Endodermal cell (in vitro differentiated cells): ENCODE results near the gene MUC3A. TPM values are rescaled to one million over a fixed set of nuclear protein-coding genes. Genes with fewer than 3 reads are reported as not detected.
A peak's percentile ranks its signal among the peaks of the same experiment; 100 is the strongest.

Experiments used
- DNase-seq: peaks from one replicate; pipeline ENCODE4 v3.0.0-alpha.2; 2017
- H3K27ac ChIP-seq: 2 replicates; pipeline ENCODE4 v1.5.1; 2013; ENCODE audit warnings: mild to moderate bottlenecking, low read depth, low read length, moderate library complexity
- H3K27me3 ChIP-seq: 2 replicates; pipeline ENCODE4 v1.6.1; 2013; ENCODE audit warnings: mild to moderate bottlenecking, low read length, moderate library complexity; ENCODE audit not compliant: insufficient read depth, control insufficient read depth, poor library complexity, severe bottlenecking
- H3K36me3 ChIP-seq: 2 replicates; pipeline ENCODE4 v1.7.0; 2013; ENCODE audit warnings: mild to moderate bottlenecking, low read length, moderate library complexity; ENCODE audit not compliant: control insufficient read depth, insufficient read depth
- H3K4me1 ChIP-seq: one replicate; pipeline ENCODE4 v1.7.0; 2013; ENCODE audit warnings: low read length; ENCODE audit not compliant: control insufficient read depth, insufficient read depth
- H3K4me3 ChIP-seq: 2 replicates; pipeline ENCODE4 v1.5.1; 2013; ENCODE audit warnings: mild to moderate bottlenecking, low read length, moderate library complexity
- H3K9ac ChIP-seq: 2 replicates; pipeline ENCODE4 v1.6.1; 2013; ENCODE audit warnings: mild to moderate bottlenecking, low read length, moderate library complexity; ENCODE audit not compliant: poor library complexity, severe bottlenecking; ENCODE audit errors: extremely low read depth
- H3K9me3 ChIP-seq: 2 replicates; pipeline ENCODE4 v1.6.1; 2013; ENCODE audit warnings: mild to moderate bottlenecking, low read length, moderate library complexity; ENCODE audit not compliant: control insufficient read depth
- H3K27ac Mint-ChIP-seq: 2 replicates; pipeline ENCODE4 v1.8.0; 2020; ENCODE audit warnings: mixed read lengths
- H3K27me3 Mint-ChIP-seq: 2 replicates; pipeline ENCODE4 v1.8.0; 2021; ENCODE audit warnings: mild to moderate bottlenecking, mixed read lengths; ENCODE audit not compliant: insufficient read depth
- H3K36me3 Mint-ChIP-seq: 2 replicates; pipeline ENCODE4 v1.8.0; 2020; ENCODE audit warnings: low read depth, mixed read lengths
- H3K4me1 Mint-ChIP-seq: 2 replicates; pipeline ENCODE4 v1.8.0; 2020; ENCODE audit warnings: mixed read lengths
- H3K4me3 Mint-ChIP-seq: 2 replicates; pipeline ENCODE4 v1.8.0; 2020; ENCODE audit warnings: mild to moderate bottlenecking, moderate library complexity, mixed read lengths
- H3K9me3 Mint-ChIP-seq: 2 replicates; pipeline ENCODE4 v1.8.0; 2020; ENCODE audit warnings: mild to moderate bottlenecking, mixed read lengths
- WGBS, 2 experiments: methylation state at CpG; one replicate each; pipeline versions ENCODE4 v1.1.5 to v1.1.7; 2013; ENCODE audit warnings: missing lambda C conversion rate in 2 of 2, mixed read lengths in 1 of 2; ENCODE audit not compliant: insufficient coverage in 1 of 2, insufficient read length in 1 of 2; 5-methylcytosine and 5-hydroxymethylcytosine counted together
- total RNA-seq, 2 donors: library from RNA; stranded (reverse); fragmentation: NEBNext Ultra II Directional in 1 of 2; extraction: Animal tissue kit (Norgen Biotek cat#: 25700) in 1 of 2; gene quantifications; 2 replicates in 1 of 2; 3 replicates in 1 of 2; pipeline ENCODE4 v1.2.1, GENCODE V29; 2021
- TF ChIP-seq, protein P1 (sequence below): fragments of 200-600 bp; sonication (generic); conservative IDR thresholded peaks from 2 replicates; pipeline ENCODE4 v1.5.0; 2021; ENCODE audit warnings: antibody characterized with exemption, mild to moderate bottlenecking

MUC3A gene
- total RNA-seq, 2 donors from 2014 or later, result 7.7 to 24.1 TPM

DNA sequence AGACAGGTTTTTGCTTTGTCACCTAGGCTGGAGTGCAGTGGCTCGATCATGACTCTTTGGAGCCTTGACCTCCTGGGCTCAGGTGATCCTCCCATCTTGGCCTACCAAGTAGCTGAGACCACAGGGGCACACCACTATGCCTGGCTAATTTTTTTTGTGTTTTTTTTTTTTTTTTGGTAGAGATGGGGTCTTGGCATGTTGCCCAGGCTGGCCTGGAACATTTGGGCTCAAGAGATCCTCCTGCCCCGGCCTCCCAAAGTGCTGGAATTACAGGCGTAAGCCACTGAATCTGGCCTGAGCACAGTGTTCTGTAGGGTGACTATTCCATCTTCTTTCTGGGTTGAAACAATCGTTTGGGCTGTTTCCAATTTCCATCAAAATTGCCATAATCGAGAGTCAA lies 1.5 kb upstream of the MUC3A start:
- H3K4me1 Mint-ChIP-seq, result peaks cover 6% of the 10 kb centered on the region
- no peak overlapping the region for H3K27ac Mint-ChIP-seq
- DNase-seq, result no peak
- peaks cover 6% of the 10 kb centered on the region for H3K36me3 Mint-ChIP-seq
- H3K4me3 Mint-ChIP-seq, result no peak overlapping the region
- H3K27me3 Mint-ChIP-seq, result no peaks in the 10 kb centered on the region
- TF ChIP-seq, protein P1, sequence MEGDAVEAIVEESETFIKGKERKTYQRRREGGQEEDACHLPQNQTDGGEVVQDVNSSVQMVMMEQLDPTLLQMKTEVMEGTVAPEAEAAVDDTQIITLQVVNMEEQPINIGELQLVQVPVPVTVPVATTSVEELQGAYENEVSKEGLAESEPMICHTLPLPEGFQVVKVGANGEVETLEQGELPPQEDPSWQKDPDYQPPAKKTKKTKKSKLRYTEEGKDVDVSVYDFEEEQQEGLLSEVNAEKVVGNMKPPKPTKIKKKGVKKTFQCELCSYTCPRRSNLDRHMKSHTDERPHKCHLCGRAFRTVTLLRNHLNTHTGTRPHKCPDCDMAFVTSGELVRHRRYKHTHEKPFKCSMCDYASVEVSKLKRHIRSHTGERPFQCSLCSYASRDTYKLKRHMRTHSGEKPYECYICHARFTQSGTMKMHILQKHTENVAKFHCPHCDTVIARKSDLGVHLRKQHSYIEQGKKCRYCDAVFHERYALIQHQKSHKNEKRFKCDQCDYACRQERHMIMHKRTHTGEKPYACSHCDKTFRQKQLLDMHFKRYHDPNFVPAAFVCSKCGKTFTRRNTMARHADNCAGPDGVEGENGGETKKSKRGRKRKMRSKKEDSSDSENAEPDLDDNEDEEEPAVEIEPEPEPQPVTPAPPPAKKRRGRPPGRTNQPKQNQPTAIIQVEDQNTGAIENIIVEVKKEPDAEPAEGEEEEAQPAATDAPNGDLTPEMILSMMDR, result no peak
- WGBS, 2 experiments, result 89 to 92% methylated on average over 5 of the region's 5 CpGs
- Histone ChIP-seq H3K27ac (no peak overlapping the region), H3K36me3 (no peaks in the 10 kb centered on the region), H3K9ac (no peak overlapping the region), H3K9me3 (peaks cover 10% of the 10 kb centered on the region), H3K27me3 (no peaks in the 10 kb centered on the region), H3K4me1 (no peaks in the 10 kb centered on the region), H3K4me3 (no peak overlapping the region)
- peaks cover 14% of the 10 kb centered on the region for H3K9me3 Mint-ChIP-seq

DNA sequence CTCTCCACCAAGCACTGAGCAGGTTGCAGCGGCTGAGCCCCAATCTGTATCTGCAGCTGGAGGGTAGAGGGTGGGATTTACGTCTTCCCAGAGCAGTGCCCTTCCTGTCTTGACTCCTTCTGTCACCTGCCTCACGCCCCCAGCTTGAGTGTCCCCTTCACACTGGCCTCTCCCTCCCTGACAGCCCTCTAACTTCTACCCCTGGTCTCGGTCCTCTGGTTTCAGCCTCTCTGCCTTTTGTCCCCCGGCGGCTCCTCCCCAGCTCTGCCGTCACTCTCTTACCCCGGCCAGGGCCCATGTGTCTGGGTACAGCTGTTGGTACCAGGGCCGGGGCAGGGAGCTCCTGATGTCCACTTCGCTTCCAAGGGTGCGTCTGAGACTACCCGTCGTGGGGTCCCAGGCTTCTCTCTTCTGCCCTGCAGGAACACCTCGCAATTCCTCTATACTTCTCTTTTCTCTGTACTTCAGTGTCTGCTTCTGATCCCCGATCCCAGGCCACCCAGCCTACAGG lies 654 bp downstream of the MUC3A start:
- Mint-ChIP-seq H3K4me1 (peaks cover 6% of the 10 kb centered on the region), H3K36me3 (no peaks in the 10 kb centered on the region), H3K27me3 (no peaks in the 10 kb centered on the region), H3K9me3 (peaks cover under 1% of the 10 kb centered on the region), H3K27ac (no peak overlapping the region), H3K4me3 (no peak overlapping the region)
- Histone ChIP-seq H3K4me1 (no peaks in the 10 kb centered on the region), H3K27me3 (no peaks in the 10 kb centered on the region), H3K36me3 (no peaks in the 10 kb centered on the region), H3K9ac (no peak overlapping the region), H3K27ac (no peak overlapping the region), H3K4me3 (no peak overlapping the region), H3K9me3 (no peaks in the 10 kb centered on the region)
- DNase-seq, result peak; percentile 71
- 57 to 64% methylated on average over 13 to 15 of the region's 15 CpGs for WGBS, 2 experiments
- TF ChIP-seq, protein P1, result no peak

DNA sequence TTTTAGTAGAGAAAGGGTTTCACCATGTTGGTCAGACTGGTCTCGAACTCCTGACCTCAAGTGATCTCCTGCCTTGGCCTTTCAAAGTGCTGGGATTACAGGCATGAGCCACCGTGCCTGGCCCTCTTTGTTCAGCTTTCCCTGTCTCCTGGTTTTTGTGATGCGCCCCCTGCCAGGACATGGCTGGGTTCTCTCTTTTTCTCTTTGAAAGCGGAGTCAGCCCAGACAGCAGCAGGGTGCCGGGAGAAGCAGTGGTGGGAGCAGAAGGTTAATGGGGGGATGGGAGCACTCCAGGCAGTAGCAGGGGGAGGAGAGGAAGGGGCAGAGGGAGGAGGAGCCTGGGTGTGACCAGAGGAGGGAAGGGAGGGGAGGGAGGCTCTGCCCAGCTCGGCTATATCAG lies 1.8 kb downstream of the MUC3A start:
- Histone ChIP-seq H3K4me1 (no peaks in the 10 kb centered on the region), H3K36me3 (no peaks in the 10 kb centered on the region), H3K4me3 (no peak overlapping the region), H3K27me3 (no peaks in the 10 kb centered on the region), H3K9me3 (no peaks in the 10 kb centered on the region), H3K27ac (no peak overlapping the region), H3K9ac (no peak overlapping the region)
- H3K27ac Mint-ChIP-seq, result no peak overlapping the region
- no peaks in the 10 kb centered on the region for H3K27me3 Mint-ChIP-seq
- 40 to 48% methylated on average over 3 to 6 of the region's 6 CpGs for WGBS, 2 experiments
- no peak overlapping the region for H3K4me3 Mint-ChIP-seq
- no peaks in the 10 kb centered on the region for H3K9me3 Mint-ChIP-seq
- H3K36me3 Mint-ChIP-seq, result no peaks in the 10 kb centered on the region
- TF ChIP-seq, protein P1, result peak; percentile 49
- H3K4me1 Mint-ChIP-seq, result peaks cover 6% of the 10 kb centered on the region
- DNase-seq, result peak; percentile 98
